DND-41 (cell line): ENCODE measurements around the gene SOX12.

Experiments
- ATAC-seq: fragments of 200-7000 bp; cut with Tn5 transposase; 3 replicates; pipeline ENCODE4 v1.9.1; 2021; ENCODE audit warnings: low read depth; ENCODE audit not compliant: insufficient read depth
- DNase-seq: peaks from one replicate; pipeline ENCODE4 v3.0.0-alpha.2; 2020
- H2AFZ ChIP-seq: 2 replicates; pipeline ENCODE4 v1.6.0; 2012; ENCODE audit warnings: low read depth, low read length
- H3K27ac ChIP-seq: 2 replicates; pipeline ENCODE4 v1.5.1; 2012; ENCODE audit warnings: low read length, inconsistent platforms
- H3K27me3 ChIP-seq: fragments of 200-600 bp; sonication (generic); 2 replicates; pipeline ENCODE4 v1.6.0; 2012; ENCODE audit warnings: low read length, mild to moderate bottlenecking, inconsistent platforms; ENCODE audit not compliant: insufficient read depth, poor library complexity
- H3K36me3 ChIP-seq: 2 replicates; pipeline ENCODE4 v1.5.1; 2012; ENCODE audit warnings: low read length, inconsistent platforms; ENCODE audit not compliant: insufficient read depth
- H3K4me1 ChIP-seq: 2 replicates; pipeline ENCODE4 v1.5.1; 2012; ENCODE audit warnings: mild to moderate bottlenecking, low read length; ENCODE audit not compliant: insufficient read depth
- H3K4me2 ChIP-seq: 2 replicates; pipeline ENCODE4 v1.6.0; 2012; ENCODE audit warnings: mild to moderate bottlenecking, moderate library complexity, low read length, inconsistent platforms; ENCODE audit not compliant: insufficient read depth
- H3K4me3 ChIP-seq, 2 experiments: fragments of 200-600 bp in 1 of 2; shearing (Covaris generic) in 1 of 2; 2 replicates each; pipeline ENCODE4 v1.5.1; 2012 to 2016; ENCODE audit warnings: inconsistent platforms in 2 of 2, low read length in 2 of 2, mild to moderate bottlenecking in 2 of 2, low read depth in 1 of 2, moderate library complexity in 1 of 2
- H3K79me2 ChIP-seq: 2 replicates; pipeline ENCODE4 v1.6.0; 2012; ENCODE audit warnings: low read length, inconsistent platforms; ENCODE audit not compliant: insufficient read depth
- H3K9ac ChIP-seq: 2 replicates; pipeline ENCODE4 v1.6.0; 2012; ENCODE audit warnings: low read depth, mild to moderate bottlenecking, inconsistent platforms, low read length, moderate library complexity
- H3K9me3 ChIP-seq: 2 replicates; pipeline ENCODE4 v1.5.1; 2012; ENCODE audit warnings: low read length, moderate library complexity, mild to moderate bottlenecking, inconsistent platforms; ENCODE audit not compliant: insufficient read depth, severe bottlenecking
- H4K20me1 ChIP-seq: 2 replicates; pipeline ENCODE4 v1.6.0; 2012; ENCODE audit warnings: low read length; ENCODE audit not compliant: insufficient read depth
- EZH2 ChIP-seq: IDR thresholded peaks from 3 replicates; pipeline ENCODE4 v1.6.1; 2012; ENCODE audit warnings: borderline replicate concordance, low read depth, mild to moderate bottlenecking, moderate library complexity, low read length, inconsistent platforms; ENCODE audit not compliant: severe bottlenecking
- TF ChIP-seq, protein P1 (sequence below): IDR thresholded peaks from 2 replicates; pipeline ENCODE4 v1.5.1; 2012; ENCODE audit warnings: borderline replicate concordance, low read length, moderate library complexity, mild to moderate bottlenecking; ENCODE audit not compliant: poor library complexity, severe bottlenecking; ENCODE audit errors: extremely low read depth

Gene SOX12

DNA sequence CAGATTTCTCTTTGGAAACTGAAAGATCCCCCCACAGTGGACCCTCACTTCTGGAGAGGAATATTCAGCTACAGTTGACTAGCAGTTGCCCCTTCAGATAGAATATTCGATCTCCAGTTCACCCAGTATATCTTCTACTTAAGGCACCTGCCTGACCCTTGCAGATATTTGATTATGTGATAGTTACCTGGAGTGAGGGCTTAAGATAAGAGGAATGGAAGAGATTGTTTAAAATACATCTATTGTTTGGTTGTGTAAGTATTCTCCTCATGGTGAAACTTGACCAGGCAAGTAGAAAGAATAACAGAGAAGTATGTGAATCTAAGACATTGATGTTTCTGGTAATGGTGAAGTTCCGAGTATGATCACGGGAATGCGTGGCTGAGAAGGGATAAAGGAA is 29.5 kb upstream of the SOX12 start:
- no peaks in the 10 kb centered on the region for H3K9me3 ChIP-seq
- no peak overlapping the region for H3K4me2 ChIP-seq
- H3K27me3 ChIP-seq, result no peaks in the 10 kb centered on the region
- no peak overlapping the region for H3K27ac ChIP-seq
- H4K20me1 ChIP-seq, result peaks cover 28% of the 10 kb centered on the region
- H3K9ac ChIP-seq, result no peak overlapping the region
- peaks cover 47% of the 10 kb centered on the region for H3K4me1 ChIP-seq
- TF ChIP-seq, protein P1, sequence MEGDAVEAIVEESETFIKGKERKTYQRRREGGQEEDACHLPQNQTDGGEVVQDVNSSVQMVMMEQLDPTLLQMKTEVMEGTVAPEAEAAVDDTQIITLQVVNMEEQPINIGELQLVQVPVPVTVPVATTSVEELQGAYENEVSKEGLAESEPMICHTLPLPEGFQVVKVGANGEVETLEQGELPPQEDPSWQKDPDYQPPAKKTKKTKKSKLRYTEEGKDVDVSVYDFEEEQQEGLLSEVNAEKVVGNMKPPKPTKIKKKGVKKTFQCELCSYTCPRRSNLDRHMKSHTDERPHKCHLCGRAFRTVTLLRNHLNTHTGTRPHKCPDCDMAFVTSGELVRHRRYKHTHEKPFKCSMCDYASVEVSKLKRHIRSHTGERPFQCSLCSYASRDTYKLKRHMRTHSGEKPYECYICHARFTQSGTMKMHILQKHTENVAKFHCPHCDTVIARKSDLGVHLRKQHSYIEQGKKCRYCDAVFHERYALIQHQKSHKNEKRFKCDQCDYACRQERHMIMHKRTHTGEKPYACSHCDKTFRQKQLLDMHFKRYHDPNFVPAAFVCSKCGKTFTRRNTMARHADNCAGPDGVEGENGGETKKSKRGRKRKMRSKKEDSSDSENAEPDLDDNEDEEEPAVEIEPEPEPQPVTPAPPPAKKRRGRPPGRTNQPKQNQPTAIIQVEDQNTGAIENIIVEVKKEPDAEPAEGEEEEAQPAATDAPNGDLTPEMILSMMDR, result no peak
- TF ChIP-seq EZH2, result no peak
- peaks cover 28% of the 10 kb centered on the region for H3K36me3 ChIP-seq
- ATAC-seq, result no peak
- no peak overlapping the region for H2AFZ ChIP-seq
- H3K4me3 ChIP-seq, result no peak overlapping the region
- peaks cover 41% of the 10 kb centered on the region for H3K79me2 ChIP-seq
- DNase-seq, result no peak

DNA sequence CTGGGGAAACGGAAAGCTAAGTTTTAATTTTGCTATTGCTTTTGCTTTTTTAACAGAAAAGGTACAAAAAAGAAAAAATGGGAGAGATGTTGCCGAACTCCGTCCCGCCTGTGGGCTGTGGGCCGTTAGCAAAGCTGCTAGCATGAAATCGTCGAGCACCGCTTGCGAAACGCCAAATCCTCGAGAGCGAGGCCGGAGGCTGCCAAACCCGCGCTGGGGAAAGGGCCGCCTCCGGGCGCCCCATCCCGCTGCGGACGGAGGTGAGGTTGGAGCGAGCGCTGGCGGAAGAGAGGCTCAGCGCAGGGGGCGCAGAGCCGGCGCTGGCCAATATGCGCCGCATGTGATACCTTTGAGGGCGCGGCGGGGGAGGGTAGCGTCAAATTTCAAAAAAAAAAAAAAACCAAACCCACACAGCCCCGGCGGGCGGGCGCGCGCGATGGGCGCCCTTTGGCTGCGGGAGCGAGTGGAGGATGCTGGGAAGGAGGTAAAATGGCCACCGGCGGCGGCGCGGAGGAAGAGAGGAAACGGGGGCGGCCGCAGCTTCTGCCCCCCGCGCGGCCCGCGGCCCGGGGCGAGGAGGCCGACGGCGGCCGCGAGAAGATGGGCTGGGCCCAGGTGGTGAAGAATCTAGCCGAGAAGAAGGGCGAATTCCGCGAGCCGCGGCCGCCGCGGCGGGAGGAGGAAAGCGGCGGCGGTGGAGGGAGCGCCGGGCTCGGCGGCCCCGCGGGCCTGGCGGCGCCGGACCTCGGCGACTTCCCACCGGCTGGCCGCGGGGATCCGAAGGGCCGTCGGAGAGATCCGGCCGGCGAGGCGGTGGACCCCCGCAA is 28.0 kb upstream of the SOX12 start, which contains the start of gene ZCCHC3:
TSS of gene ZCCHC3 (plus strand) at position 473 of the 827 bp plus-strand sequence. CDS start at position 490, 17 bp downstream.
- H3K27ac ChIP-seq, result peak within 1 kb of the TSS; percentile 81

DNA sequence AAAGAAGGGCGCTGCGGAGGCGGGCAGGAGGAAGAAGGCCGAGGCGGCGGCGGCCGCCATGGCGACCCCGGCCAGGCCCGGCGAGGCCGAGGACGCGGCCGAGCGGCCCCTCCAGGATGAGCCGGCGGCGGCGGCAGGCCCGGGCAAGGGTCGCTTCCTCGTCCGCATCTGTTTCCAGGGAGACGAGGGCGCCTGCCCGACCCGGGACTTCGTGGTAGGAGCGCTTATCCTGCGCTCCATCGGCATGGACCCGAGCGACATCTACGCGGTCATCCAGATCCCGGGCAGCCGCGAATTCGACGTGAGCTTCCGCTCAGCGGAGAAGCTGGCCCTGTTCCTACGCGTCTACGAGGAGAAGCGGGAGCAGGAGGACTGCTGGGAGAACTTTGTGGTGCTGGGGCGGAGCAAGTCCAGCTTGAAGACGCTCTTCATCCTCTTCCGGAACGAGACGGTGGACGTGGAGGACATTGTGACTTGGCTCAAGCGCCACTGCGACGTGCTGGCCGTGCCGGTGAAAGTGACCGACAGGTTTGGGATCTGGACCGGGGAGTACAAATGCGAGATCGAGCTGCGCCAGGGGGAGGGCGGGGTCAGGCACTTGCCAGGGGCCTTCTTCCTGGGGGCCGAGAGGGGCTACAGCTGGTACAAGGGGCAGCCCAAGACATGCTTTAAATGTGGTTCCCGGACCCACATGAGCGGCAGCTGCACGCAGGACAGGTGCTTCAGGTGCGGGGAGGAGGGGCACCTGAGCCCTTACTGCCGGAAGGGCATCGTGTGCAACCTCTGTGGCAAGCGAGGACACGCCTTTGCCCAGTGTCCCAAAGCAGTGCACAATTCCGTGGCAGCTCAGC is 27.2 kb upstream of the SOX12 start:
- Histone ChIP-seq H3K36me3 (peaks cover 33% of the 10 kb centered on the region), H4K20me1 (peaks cover 38% of the 10 kb centered on the region), H3K27me3 (no peaks in the 10 kb centered on the region), H3K79me2 (peaks cover 43% of the 10 kb centered on the region), H3K4me2 (peak overlapping the region; percentile 95), H3K4me3 (peak overlapping the region; percentile 53 to 69), H3K9ac (peak overlapping the region; percentile 95), H2AFZ (peak overlapping the region; percentile 85), H3K27ac (peak overlapping the region; percentile 81), H3K9me3 (no peaks in the 10 kb centered on the region), H3K4me1 (peaks cover 37% of the 10 kb centered on the region)
- peak; percentile 35 for ATAC-seq
- TF ChIP-seq EZH2, result no peak
- TF ChIP-seq, protein P1, result no peak
- peak; percentile 60 for DNase-seq

More for the DNA sequence above, 28.0 kb upstream of the SOX12 start, which contains the start of gene ZCCHC3:
- Histone ChIP-seq H2AFZ (peak within 1 kb of the TSS; percentile 85), H3K4me2 (peak within 1 kb of the TSS; percentile 95), H3K4me1 (peaks cover 37% of the 10 kb centered on the region), H4K20me1 (peaks cover 38% of the 10 kb centered on the region), H3K9ac (peak within 1 kb of the TSS; percentile 95), H3K4me3 (peak within 1 kb of the TSS; percentile 53 to 69), H3K27me3 (no peaks in the 10 kb centered on the region), H3K36me3 (peaks cover 33% of the 10 kb centered on the region), H3K9me3 (no peaks in the 10 kb centered on the region), H3K79me2 (peaks cover 43% of the 10 kb centered on the region)
- no peak for TF ChIP-seq EZH2
- TF ChIP-seq, protein P1, result peak; percentile 26
- peak; percentile 91 for DNase-seq
- peak; percentile 86 for ATAC-seq
